ENCODE measurements around the gene FADS2. TPM values are rescaled to one million over a fixed set of nuclear protein-coding genes. Genes with fewer than 3 reads are reported as not detected.
A peak's percentile ranks its signal among the peaks of the same experiment; 100 is the strongest.

Gene FADS2
- total RNA-seq, 2 experiments from 2014 or later: 0.08 to 0.33 TPM

DNA sequence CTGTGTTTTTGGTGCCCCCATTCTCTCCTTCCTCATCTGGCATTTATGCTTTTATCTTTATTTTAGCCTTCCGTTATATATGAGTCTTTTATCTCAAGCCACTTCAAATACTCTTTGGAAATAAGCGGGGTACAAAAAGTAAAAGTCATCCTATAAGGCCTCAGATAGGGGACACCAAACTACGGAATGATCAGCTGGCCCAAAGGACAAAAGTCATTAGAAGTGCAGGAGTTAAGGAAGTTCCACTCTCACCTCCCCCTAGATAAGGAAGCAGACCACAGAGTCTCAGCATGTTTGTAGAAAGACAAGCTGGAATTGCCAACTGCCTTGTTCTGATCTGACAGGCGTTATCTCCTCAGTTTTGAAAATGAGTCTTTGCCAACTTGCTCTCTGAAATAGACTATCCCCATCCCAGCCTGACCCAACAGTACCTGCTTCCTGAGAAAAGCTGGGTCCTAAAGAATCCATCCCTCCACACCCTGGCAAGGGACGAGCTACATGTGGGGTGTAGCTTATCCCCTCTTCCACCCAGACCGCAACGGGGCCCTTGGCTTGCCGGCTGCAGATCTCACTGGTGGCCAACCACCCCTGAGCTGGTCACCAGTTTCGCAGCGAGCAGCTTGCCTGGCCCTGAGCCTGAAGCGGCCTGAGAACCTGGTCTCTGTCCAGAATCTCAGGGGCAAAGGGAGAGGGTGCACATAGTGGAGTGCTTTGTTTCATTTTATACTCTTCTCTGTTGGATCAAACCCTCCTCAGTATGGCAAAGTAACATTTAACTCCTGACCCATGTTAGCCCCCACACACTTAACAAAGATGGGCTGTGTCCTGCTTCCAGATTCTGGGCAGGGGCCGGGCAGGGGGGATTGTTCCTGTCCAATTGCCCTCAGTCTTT lies 13.8 kb downstream of the FADS2 start:
- Mint-ChIP-seq H3K4me1 (ENCODE audit: low read depth) (no peaks in the 10 kb centered on the region), H3K4me3 (no peak overlapping the region), H3K9me3 (no peaks in the 10 kb centered on the region), H3K27me3 (no peaks in the 10 kb centered on the region), H3K36me3 (ENCODE audit: low read depth) (no peaks in the 10 kb centered on the region), H3K27ac (no peak overlapping the region)
- Histone ChIP-seq H3K36me3 (ENCODE audit: insufficient read depth, low read length) (no peaks in the 10 kb centered on the region), H3K4me1 (ENCODE audit: insufficient read depth, low read length) (no peaks in the 10 kb centered on the region), H3K27ac (ENCODE audit: low read depth in 1 of 2, low read length in 2 of 2) (no peak overlapping the region), H3K27me3 (ENCODE audit: control insufficient read depth in 1 of 2, insufficient read depth in 2 of 2, low read length in 2 of 2) (no peaks in the 10 kb centered on the region), H3K4me3 (ENCODE audit: low read length) (no peak overlapping the region), H3K9me3 (ENCODE audit: control insufficient read depth in 1 of 2, insufficient read depth in 1 of 2, low read length in 2 of 2) (peaks cover 0 to 4% of the 10 kb centered on the region in 2 experiments)
- CTCF ChIA-PET: interaction anchor here (0.7 kb wide), 1 partner anchor 167 kb away, joined by 3 read pairs; no protein-coding TSS in a partner anchor
- ATAC-seq (ENCODE audit: poor library complexity): no peak
- DNase-seq: no peak
- intact Hi-C loops (cut with DNase I, micrococcal nuclease): no loop called here
- POLR2A ChIA-PET: no interaction called here
- TF ChIP-seq, protein P1, sequence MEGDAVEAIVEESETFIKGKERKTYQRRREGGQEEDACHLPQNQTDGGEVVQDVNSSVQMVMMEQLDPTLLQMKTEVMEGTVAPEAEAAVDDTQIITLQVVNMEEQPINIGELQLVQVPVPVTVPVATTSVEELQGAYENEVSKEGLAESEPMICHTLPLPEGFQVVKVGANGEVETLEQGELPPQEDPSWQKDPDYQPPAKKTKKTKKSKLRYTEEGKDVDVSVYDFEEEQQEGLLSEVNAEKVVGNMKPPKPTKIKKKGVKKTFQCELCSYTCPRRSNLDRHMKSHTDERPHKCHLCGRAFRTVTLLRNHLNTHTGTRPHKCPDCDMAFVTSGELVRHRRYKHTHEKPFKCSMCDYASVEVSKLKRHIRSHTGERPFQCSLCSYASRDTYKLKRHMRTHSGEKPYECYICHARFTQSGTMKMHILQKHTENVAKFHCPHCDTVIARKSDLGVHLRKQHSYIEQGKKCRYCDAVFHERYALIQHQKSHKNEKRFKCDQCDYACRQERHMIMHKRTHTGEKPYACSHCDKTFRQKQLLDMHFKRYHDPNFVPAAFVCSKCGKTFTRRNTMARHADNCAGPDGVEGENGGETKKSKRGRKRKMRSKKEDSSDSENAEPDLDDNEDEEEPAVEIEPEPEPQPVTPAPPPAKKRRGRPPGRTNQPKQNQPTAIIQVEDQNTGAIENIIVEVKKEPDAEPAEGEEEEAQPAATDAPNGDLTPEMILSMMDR (IDR thresholded peaks at IDR 0.05): no peak

DNA sequence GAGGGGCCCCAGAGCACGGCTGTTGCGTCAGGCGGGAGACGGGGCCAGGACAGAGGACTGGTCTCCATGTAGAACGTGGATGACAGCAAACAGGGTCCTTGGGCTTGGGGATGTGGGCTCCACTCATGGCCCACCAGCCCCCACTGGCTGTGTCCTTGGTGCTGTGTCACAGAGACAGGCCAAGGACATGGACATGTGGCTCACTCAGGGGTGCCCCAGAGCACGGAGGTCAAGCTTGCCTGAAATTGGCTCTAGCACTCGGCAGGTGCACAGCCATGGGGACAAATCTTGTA lies 14.4 kb downstream of the FADS2 start:
- H3K4me3 ChIP-seq (ENCODE audit: low read length): no peak overlapping the region
- H3K36me3 Mint-ChIP-seq (ENCODE audit: low read depth): no peaks in the 10 kb centered on the region
- H3K4me3 Mint-ChIP-seq: no peak overlapping the region
- no peak overlapping the region for H3K27ac Mint-ChIP-seq
- intact Hi-C loops (cut with DNase I, micrococcal nuclease): no loop called here
- H3K27me3 ChIP-seq (ENCODE audit: control insufficient read depth in 1 of 2, insufficient read depth in 2 of 2, low read length in 2 of 2): no peaks in the 10 kb centered on the region
- peaks cover 0 to 4% of the 10 kb centered on the region in 2 experiments for H3K9me3 ChIP-seq (ENCODE audit: control insufficient read depth in 1 of 2, insufficient read depth in 1 of 2, low read length in 2 of 2)
- H3K4me1 ChIP-seq (ENCODE audit: insufficient read depth, low read length): no peaks in the 10 kb centered on the region
- H3K4me1 Mint-ChIP-seq (ENCODE audit: low read depth): no peaks in the 10 kb centered on the region
- TF ChIP-seq, protein P1 (IDR thresholded peaks at IDR 0.05): no peak
- ATAC-seq (ENCODE audit: poor library complexity) (no peak), DNase-seq (peak in 1 of 14 experiments; percentile 4)
- H3K9me3 Mint-ChIP-seq: no peaks in the 10 kb centered on the region
- H3K27ac ChIP-seq (ENCODE audit: low read depth in 1 of 2, low read length in 2 of 2): no peak overlapping the region
- no peaks in the 10 kb centered on the region for H3K36me3 ChIP-seq (ENCODE audit: insufficient read depth, low read length)
- ChIA-PET CTCF (no interaction called here), POLR2A (no interaction called here)
- H3K27me3 Mint-ChIP-seq: no peaks in the 10 kb centered on the region

DNA sequence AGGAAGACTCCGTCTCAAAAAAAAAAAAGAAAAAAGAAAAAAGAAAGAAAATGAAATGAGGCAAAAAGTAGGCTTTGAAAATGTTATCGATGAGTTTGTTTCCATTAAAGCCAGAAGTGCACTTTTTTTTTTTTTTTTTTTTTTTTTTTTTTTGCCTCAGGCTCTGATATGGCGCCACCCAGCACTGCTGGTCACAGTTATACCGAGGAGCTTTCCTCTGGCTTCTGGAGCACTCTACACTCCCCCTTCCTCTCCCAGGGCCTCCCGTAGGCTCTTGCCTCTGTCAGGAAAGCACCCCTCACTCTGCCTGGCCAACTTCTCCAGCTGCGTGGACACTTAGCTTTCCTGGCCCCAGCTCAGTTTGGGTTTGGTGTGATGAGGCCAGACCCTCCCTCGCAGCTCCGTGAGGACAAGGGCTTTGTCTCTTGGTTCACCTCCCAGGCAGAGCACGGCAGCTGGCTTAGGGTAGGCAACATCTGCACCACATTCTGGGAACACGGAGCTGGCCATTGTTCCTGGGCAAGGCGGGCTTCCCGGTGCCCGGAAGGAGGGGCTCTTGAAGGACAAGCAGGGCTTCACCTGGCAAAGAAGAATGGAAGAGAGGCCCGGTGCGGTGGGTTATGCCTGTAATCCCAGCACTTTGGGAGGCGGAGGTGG lies 16.9 kb downstream of the FADS2 start:
- H3K4me3 ChIP-seq (ENCODE audit: low read length): no peak overlapping the region
- H3K9me3 ChIP-seq (ENCODE audit: control insufficient read depth in 1 of 2, insufficient read depth in 1 of 2, low read length in 2 of 2): no peaks in the 10 kb centered on the region
- no peaks in the 10 kb centered on the region for H3K27me3 Mint-ChIP-seq
- DNase-seq (no peak), ATAC-seq (ENCODE audit: poor library complexity) (no peak)
- TF ChIP-seq, protein P1 (IDR thresholded peaks at IDR 0.05): no peak
- H3K4me3 Mint-ChIP-seq: no peak overlapping the region
- H3K27me3 ChIP-seq (ENCODE audit: control insufficient read depth in 1 of 2, insufficient read depth in 2 of 2, low read length in 2 of 2): no peaks in the 10 kb centered on the region
- no peaks in the 10 kb centered on the region for H3K9me3 Mint-ChIP-seq
- H3K4me1 ChIP-seq (ENCODE audit: insufficient read depth, low read length): no peaks in the 10 kb centered on the region
- no peaks in the 10 kb centered on the region for H3K36me3 ChIP-seq (ENCODE audit: insufficient read depth, low read length)
- no peak overlapping the region for H3K27ac ChIP-seq (ENCODE audit: low read depth in 1 of 2, low read length in 2 of 2)
- no peaks in the 10 kb centered on the region for H3K36me3 Mint-ChIP-seq (ENCODE audit: low read depth)
- no peaks in the 10 kb centered on the region for H3K4me1 Mint-ChIP-seq (ENCODE audit: low read depth)
- no peak overlapping the region for H3K27ac Mint-ChIP-seq
- CTCF ChIA-PET: no interaction called here
- POLR2A ChIA-PET: no interaction called here
- intact Hi-C loops (cut with DNase I, micrococcal nuclease): no loop called here

Measured in CD4-positive, alpha-beta T cell (primary cell).